ENCODE results near the gene DCTN1.

DNA sequence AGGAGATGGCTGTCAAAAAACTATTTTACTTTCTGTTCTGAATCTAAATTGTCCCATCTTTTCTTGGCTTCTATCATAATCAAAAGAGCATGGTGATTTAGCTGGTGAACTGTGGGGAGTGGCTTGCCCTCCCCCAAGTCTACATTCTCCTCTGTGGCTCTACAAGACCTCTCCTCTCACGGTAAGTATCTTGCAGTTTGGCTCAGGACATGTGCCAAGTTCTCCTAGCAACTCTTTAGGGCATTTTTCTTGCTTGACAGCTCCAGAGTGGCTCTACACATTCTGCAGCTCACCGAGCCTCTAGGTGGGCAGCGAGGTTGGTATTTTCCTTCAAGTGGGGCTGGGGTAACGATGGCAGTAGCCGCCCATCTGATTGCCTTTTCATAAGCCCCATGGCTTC, 66.0 kb downstream of the DCTN1 start:
- TF ChIP-seq POLR2AphosphoS5 (IDR thresholded peaks at IDR 0.05; ENCODE audit: low read depth, low read length): no peak
- TF ChIP-seq TAF1 (IDR thresholded peaks at IDR 0.05; ENCODE audit: low read depth, low read length): no peak
- TF ChIP-seq SPI1 (IDR thresholded peaks at IDR 0.05; ENCODE audit: low read depth, low read length): no peak
- no peak for TF ChIP-seq POLR2A (IDR thresholded peaks at IDR 0.05; ENCODE audit: low read depth, low read length)
